Amniotic epithelial cell (primary cell): ENCODE results near the gene KHDC4.

Experiments used
- DNase-seq: peaks from one replicate; pipeline ENCODE4 v3.0.0-alpha.2; 2010; ENCODE audit warnings: low read depth

The KHDC4 gene

DNA sequence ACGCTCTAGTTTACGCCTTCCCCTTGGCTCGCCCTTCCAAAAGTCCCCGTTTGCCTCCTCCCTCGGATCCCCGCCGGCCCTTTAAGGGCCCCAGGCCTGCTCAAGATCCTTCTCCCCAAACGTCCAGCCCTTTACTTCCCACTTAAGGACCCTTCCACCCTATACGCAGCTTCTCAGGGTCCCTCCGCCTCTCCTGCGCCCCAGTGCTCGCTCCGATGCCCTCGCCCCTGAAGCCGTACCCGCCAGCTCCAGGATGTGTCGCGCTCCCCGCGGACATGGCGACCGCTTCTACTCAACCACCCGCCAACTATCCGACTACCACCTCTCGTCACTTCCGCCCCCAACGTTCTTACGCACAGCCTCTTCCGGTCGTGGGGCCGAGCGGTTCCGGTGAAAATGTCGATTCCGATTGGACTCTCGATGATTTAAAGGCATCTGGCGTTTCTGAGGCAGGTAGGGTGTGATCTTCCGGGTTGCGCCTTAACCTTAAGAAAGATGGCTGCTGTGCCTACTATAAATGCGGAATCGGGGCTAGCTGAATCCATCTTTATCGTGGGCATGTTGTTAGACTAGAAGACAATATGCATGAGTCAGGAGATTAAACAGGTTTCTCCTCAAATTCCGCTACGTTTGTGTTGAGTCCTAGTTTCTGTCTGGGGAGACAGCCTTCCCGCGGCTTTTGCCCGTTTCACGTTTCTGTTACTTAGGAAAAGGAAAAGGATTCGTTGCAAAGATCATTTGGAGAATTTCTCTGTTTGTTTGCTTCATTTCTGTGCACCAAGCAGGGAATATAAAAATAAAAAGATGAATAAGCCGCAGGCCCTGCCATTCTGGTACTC is at the start of gene KHDC4:
Gene KHDC4 (minus strand): TSS at position 317 of the 839 bp plus-strand sequence. CDS start 40 bp downstream, at position 277.
- DNase-seq, result peak; percentile 99

DNA sequence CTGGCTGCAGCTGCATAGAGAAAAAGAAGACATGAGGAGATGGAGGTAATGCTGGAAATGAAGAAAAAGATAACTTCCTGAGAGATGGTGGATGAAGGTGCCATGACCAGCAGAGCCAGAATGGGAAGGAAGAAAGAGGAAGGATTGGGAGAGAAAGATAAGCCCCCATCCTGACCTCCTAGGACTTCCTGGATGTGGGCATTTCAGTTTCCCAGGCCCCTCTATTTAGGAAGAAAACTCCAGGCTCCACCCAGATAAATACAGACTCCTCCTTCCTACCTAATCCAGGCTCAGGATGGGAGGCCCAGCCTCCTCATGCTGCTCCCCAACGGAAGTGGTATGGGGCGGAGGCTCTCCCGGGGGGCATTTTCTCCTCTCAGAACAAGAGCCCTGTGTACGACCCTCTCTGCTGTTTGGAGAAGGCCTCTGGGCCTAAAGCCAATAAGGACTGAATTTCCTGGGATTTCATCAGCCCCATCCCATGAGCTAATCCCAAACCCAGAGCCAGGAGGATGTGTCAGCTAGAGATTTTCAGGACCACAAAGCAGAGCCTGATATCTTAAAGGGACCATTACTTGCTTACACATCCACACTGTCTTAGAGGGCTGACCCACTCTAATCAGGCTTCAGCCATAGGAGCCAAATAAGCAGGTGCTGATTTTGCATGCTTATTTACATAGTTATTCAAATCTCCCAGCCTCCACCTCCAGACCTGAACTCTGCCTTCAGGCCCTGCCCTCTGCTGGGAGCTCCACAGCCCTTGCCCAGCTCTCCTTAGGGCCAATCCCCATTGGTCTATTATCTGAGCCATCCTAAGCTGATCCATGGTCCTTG is 49.2 kb upstream of the KHDC4 start:
- peak; percentile 97 for DNase-seq

DNA sequence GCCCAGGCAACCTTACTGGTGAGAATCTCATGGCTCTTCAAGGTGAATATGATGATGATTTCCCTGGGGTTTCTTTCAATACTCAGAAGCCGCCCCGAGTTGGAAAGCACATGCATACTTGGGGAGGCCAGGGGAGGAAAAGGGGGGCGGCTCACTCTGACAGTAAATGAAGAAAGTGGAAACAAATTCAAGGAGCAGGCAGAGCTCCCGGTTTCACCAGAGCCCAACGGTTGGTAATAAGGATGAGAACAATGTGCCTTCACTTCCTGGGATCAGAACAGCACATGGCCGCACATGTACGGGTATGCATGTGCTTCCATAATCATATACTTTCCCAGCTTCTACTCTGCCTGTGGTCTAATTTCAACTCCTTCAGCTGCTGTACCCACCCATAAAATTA is 47.9 kb upstream of the KHDC4 start:
- DNase-seq, result no peak

- peak; percentile 99 for DNase-seq
These were observed 47.3 kb upstream of the KHDC4 start for GRCh38 chr1:155981266-155982088.

DNA sequence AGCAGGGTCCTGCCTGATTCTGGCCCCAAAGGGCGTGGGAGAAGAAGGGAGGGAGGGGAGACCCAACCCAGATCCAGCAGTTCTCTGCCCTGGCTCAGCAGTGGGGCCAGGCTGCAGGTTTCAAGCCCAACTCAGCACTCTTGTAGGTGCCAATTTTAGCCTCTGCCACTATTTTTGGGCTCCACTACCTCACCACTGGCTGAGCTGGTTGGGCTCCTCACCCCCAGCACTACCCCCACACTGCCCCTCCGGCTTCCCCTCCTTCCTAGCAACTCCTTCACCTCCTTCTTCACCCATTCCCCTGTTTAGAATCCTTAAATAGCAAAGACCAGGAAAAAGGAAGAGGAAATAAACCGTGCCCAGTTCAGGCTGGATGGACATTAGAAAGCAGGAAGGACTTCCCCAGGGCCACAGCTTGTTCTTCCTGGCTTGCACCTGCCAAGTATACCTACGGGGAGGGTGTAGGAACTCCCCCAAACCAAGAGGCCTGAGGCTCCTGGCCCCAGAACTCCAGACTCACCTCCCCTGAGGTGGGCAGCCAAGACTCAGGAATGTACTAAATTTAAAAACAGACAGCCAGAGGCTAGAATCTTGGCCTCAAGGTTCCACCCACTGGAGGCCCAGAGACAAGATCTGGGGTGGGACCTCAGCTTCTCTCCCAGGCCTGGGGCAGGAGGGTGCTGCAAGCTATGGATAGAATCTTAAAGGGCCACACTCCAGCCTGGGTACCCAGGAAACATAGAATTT is 45.6 kb upstream of the KHDC4 start:
- no peak for DNase-seq

GRCh38 chr1:155978973-155979429 is 44.8 kb upstream of the KHDC4 start:
- DNase-seq, result peak; percentile 54

DNA sequence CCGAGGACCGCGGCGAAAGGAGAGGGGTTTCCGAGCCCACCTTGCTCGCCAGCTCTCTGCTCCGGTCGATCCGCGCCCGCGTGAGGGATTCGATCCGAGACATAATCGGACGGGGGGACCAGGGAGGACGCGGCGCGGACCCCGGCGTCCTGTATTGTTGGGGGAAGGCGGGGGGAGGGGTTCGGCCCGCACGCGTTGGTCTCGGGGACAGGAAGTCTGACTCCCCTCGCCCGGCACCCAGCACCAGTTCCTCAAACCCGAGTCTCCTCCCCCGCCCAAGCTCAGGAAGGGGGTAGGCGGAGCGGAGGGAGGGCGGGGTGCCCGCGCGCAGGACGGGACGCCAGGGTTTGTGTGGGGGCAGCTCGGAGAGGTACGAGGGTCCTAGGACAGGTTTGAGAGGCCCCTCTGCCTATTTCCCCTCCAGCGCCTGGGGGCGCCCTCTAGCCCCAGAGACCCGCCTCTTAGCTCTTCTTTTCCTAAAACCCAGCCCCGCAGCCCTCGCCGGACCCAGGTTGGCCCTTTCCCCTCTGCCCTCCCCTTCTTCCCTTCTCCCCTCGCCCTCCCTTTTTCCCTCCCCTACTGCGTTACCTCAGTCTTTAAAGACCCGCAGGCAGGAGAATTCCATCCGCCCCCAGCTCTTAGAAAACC is 44.2 kb upstream of the KHDC4 start, which contains the start of gene ARHGEF2:
Gene ARHGEF2 (minus strand): TSS at position 223 of the 648 bp plus-strand sequence. CDS start 120 bp downstream, at position 103.
- peak; percentile 63 for DNase-seq

DNA sequence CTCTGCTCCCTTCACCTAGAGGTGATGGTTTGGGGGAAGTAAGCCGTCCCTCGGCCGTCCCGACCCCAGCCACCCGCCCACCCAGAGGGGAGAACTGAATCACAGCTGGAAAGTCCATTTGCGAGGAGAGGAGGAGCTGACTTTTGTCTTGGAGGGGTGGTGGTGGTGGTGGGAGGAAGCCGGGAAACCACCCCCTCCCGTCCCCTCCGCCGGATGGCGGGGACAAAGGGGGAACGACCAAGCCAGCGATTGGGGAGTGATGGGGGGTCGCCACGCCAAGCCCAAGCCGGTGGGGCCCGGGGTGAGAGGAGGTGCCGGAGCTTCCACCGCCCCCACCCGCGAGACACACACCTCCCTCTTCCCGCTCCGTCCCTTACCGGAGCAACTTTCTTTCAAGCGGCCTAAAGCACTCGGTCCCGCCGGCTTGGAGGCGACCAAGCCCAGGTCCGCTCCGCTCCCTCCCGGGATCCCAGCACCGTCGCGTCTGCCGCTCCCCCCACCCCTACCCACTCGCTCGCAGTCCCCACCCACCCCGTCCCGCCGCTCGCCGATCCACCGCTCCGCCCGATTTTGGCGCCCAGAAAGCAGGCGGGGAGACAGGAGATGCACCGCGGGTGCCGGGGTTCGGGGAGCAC is 43.6 kb upstream of the KHDC4 start:
- no peak for DNase-seq

- no peak for DNase-seq
These were observed 42.9 kb upstream of the KHDC4 start for GRCh38 chr1:155976913-155977689.

- DNase-seq, result no peak
These were observed 42.1 kb upstream of the KHDC4 start for GRCh38 chr1:155976062-155976912.

DNA sequence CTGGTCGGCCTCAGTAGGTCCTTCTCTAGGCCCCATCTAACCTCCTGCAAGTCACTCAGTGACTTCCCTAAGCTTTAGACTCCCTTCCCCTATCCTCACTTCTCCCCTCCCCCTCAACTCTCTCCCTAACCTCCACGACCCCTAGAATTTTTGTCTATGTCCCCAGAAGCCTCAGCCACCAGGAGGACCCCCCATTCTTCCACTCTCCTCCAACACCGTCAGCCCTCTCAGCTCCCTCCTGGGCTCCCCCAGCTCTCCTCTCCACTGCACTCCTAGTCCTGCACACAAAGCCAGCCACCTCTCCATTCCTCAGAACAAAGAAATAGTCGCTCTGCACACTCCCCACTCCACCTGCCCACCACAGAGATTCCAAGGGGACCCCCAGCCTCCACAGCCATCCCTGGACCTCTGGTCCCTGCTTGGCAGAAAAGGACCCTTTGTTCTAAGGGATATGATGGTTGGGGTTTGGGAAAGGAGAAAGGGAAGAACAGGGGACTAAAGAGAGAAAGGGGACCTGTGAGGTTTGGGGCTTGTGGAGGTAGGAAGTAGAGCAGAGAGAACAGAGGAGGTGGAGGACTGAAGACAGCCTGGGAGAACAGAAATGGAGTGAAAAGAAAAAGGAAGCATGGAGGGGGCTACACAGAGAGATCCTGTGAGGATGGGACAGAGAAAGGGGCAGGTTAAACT is 41.3 kb upstream of the KHDC4 start:
- DNase-seq, result no peak

DNA sequence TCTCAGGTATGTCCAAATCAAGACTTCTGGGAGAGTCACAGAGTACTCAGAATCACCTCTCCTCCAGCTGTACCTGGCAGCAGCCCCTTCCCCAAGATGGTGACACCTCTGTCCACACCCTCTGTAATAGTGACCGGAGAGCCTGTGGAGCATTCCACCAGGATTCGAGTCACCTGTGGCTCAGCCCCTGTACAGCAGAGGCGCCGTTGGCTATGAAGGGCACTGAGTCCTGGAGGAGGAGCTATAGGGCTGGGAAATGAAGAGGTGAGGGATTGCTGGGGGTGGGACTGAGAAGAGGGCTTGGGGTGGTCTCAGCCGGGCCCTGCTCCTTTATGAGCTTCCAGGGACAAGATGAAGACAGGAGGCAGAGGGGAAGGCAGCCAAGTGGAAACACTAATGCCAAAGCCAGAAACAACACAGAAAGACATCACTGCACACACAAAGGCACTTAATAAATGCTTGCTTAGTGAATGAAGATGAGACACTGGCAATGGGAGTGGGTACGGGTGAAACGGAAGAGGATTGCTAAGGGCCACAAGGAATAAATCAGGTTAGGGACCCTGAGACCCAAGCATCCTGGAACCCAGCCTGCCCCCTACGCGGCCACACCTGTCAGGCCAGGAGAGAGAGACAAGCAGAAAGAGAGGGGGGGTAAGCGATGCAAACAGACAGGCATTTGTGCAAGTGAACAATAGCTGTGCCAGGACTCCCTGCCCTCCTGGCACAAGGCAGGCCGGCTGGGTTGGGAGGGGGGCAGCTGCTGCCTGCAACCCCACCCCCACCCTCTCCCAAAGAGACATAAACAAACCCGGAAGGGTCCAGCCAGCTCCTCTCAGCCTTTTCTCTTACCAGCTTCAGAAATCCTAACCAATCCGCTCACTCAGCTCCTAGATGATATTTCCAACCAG is 40.2 kb upstream of the KHDC4 start:
- no peak for DNase-seq

GRCh38 chr1:155973723-155974122 is 39.5 kb upstream of the KHDC4 start:
- DNase-seq, result no peak

DNA sequence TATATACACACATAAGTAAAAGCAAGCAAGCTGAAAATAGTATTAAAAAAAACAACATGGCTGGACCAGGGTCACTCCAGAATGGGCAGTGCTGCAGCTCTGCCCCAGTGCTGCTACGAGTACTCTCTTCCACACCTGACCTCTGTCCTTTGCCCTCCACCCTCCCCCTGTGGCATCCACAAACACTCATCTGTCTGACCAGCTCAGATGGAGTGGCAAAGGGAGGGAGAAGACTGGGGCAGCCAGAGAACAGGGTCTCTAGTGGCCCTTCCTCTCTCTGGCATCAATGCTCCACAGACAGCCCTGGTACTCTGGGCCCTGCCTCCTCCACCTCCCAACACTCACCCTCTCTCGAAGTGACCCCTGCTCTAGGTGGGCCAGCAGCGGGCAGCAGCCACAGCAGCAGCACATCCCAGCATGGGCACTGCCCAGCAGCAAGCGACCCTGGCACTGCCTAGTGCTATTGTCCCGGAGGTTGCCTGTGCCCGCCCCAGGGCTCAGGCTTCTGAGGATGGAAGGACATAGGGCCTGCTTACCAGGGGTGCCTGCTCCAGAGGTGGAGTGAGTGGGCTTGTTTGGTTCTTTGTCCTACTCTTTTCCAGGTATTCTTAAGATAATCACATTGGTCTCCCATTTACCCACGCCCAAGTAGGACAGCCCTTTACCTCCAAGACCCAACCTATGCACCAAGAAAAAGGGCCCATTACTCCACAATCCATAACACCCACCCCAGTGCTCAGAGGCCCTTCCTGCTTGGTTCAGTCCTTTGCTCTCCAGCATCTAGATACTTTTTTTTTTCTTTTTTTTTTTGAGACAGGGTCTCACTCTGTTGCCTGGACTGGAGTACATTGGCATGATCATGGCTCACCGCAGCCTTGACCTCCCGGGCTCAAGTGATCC is 37.9 kb upstream of the KHDC4 start:
- DNase-seq, result no peak

GRCh38 chr1:155970531-155971167 is 36.4 kb upstream of the KHDC4 start:
- DNase-seq, result peak; percentile 82
